Kidney epithelial cell (primary cell): Measurements from ENCODE around the gene CDK12. TPM values are rescaled to one million over a fixed set of nuclear protein-coding genes. Genes with fewer than 3 reads are reported as not detected.
"Not testable (repeated sequence)": the region's sequence is repeated elsewhere in the genome, so short reads cannot be mapped to it uniquely, and the experiment has no call there.

Experiments
- DNase-seq: peaks from one replicate; pipeline ENCODE4 v3.0.0-alpha.2; 2010; ENCODE audit warnings: low read depth
- H3K27me3 ChIP-seq: 2 replicates; pipeline ENCODE4 v1.6.0; 2011; ENCODE audit warnings: low read length; ENCODE audit not compliant: control insufficient read depth, insufficient read depth
- H3K36me3 ChIP-seq: 2 replicates; pipeline ENCODE4 v1.5.1; 2011; ENCODE audit warnings: low read length; ENCODE audit not compliant: control insufficient read depth, insufficient read depth
- H3K4me3 ChIP-seq: 2 replicates; pipeline ENCODE4 v1.5.1; 2011; ENCODE audit warnings: low read depth, mild to moderate bottlenecking, control low read depth, low read length
- total RNA-seq: library from RNA; depleted of rRNA; stranded (reverse); fragments of >200 nt; gene quantifications from 2 replicates; pipeline ENCODE4 v1.2.3, GENCODE V29; 2015
- TF ChIP-seq, protein P1 (sequence below): IDR thresholded peaks from 2 replicates; pipeline ENCODE4 v1.5.1; 2011; ENCODE audit warnings: mild to moderate bottlenecking, moderate library complexity, low read length, control low read depth, inconsistent platforms; ENCODE audit not compliant: insufficient read depth, poor library complexity, severe bottlenecking

Gene CDK12
- total RNA-seq, 1 donor from 2014 or later, result 34.2 TPM

DNA sequence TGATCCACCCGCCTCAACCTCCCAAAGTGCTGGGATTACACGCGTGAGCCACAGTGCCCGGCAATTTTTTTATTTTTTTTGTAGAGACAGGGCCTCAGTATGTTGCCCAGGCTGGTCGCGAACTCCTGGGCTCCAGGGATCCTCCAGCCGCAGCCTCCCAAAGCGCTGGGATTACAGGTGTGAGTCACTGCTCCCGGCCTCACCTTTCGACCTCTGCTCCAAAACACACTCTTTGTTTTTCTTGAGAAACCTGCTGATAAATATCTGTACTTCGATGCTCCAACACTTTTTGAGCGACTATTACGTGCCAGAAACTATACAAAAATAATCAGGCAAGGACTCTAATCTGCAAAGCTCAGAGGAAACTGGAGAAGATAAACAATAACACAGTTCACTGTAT, 11.2 kb upstream of the CDK12 start:
- Histone ChIP-seq H3K4me3 (peak overlapping the region; percentile 95), H3K36me3 (no peaks in the 10 kb centered on the region), H3K27me3 (no peaks in the 10 kb centered on the region)
- no peak for DNase-seq
- TF ChIP-seq, protein P1, sequence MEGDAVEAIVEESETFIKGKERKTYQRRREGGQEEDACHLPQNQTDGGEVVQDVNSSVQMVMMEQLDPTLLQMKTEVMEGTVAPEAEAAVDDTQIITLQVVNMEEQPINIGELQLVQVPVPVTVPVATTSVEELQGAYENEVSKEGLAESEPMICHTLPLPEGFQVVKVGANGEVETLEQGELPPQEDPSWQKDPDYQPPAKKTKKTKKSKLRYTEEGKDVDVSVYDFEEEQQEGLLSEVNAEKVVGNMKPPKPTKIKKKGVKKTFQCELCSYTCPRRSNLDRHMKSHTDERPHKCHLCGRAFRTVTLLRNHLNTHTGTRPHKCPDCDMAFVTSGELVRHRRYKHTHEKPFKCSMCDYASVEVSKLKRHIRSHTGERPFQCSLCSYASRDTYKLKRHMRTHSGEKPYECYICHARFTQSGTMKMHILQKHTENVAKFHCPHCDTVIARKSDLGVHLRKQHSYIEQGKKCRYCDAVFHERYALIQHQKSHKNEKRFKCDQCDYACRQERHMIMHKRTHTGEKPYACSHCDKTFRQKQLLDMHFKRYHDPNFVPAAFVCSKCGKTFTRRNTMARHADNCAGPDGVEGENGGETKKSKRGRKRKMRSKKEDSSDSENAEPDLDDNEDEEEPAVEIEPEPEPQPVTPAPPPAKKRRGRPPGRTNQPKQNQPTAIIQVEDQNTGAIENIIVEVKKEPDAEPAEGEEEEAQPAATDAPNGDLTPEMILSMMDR, result no peak

DNA sequence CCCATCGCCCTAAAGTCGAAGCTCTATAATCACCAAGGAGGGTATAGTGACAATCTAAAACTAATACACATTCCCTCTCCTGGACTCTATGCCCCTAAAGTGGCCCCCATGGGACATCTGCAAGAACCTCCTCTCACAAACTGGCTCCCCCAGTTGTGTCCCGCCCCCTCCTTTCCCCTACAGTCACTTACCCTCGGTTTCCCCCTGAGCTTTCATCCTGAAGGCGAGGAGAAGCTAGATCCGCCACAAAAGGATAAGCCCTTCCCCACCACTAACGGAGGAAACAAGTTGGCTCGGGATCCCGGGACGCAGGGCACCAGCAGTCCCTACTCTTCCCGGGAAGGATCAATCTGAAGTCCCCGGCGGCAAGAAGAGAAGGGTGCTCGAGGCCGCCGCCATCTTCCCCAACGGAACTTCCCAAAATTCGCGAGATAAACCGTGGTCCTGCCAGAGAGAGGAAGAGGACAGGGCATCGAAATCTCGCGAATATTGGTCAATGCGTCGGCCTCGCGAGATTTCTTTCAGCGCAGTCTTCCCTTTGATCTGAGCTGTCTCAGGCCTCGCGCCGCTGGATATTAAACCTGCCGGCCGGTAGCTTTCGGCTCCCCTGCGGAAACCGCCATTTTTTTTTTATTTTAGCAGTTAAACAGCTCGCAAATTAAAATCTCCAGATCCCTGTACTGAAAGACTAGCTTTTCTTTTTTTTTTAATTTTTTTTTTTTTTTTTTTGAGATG, 10.3 kb upstream of the CDK12 start, which contains the start of gene MED1:
MED1 (minus strand) TSS at position 417 of the 735 bp plus-strand sequence; CDS start at position 216, 201 bp downstream.
- TF ChIP-seq, protein P1, result no peak
- Histone ChIP-seq H3K27me3 (no peaks in the 10 kb centered on the region), H3K4me3 (peak within 1 kb of the TSS; percentile 95), H3K36me3 (no peaks in the 10 kb centered on the region)
- DNase-seq, result peak; percentile 92

DNA sequence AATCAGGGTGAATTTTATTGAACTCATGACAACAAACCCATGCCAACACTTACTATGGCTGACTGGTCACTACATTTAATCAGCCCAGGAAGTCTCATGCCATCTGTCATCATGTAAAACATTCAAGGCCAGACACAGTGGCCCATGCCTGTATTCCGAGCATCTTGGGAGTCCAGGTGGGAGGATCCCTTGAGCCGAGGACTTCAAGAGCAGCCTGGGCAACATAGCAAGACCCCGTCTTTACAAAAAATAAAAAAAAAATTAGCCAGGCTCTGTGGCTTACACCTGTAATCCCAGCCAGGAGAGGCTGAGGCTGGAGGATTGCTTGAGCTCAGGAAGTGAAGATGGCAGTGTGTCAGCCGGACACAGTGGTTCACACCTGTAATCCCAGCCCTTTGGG, 5.4 kb upstream of the CDK12 start:
- TF ChIP-seq, protein P1, result no peak
- DNase-seq, result no peak

DNA sequence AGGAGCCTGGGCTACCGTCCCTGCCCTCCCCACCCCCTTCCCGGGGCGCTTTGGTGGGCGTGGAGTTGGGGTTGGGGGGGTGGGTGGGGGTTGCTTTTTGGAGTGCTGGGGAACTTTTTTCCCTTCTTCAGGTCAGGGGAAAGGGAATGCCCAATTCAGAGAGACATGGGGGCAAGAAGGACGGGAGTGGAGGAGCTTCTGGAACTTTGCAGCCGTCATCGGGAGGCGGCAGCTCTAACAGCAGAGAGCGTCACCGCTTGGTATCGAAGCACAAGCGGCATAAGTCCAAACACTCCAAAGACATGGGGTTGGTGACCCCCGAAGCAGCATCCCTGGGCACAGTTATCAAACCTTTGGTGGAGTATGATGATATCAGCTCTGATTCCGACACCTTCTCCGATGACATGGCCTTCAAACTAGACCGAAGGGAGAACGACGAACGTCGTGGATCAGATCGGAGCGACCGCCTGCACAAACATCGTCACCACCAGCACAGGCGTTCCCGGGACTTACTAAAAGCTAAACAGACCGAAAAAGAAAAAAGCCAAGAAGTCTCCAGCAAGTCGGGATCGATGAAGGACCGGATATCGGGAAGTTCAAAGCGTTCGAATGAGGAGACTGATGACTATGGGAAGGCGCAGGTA, 762 bp downstream of the CDK12 start:
- Histone ChIP-seq H3K36me3 (no peaks in the 10 kb centered on the region), H3K4me3 (peak overlapping the region; percentile 88), H3K27me3 (no peaks in the 10 kb centered on the region)
- DNase-seq, result no peak
- TF ChIP-seq, protein P1, result no peak

More for the DNA sequence above, 5.4 kb upstream of the CDK12 start:
- Histone ChIP-seq H3K36me3 (no peaks in the 10 kb centered on the region), H3K4me3 (no peak overlapping the region), H3K27me3 (no peaks in the 10 kb centered on the region)

DNA sequence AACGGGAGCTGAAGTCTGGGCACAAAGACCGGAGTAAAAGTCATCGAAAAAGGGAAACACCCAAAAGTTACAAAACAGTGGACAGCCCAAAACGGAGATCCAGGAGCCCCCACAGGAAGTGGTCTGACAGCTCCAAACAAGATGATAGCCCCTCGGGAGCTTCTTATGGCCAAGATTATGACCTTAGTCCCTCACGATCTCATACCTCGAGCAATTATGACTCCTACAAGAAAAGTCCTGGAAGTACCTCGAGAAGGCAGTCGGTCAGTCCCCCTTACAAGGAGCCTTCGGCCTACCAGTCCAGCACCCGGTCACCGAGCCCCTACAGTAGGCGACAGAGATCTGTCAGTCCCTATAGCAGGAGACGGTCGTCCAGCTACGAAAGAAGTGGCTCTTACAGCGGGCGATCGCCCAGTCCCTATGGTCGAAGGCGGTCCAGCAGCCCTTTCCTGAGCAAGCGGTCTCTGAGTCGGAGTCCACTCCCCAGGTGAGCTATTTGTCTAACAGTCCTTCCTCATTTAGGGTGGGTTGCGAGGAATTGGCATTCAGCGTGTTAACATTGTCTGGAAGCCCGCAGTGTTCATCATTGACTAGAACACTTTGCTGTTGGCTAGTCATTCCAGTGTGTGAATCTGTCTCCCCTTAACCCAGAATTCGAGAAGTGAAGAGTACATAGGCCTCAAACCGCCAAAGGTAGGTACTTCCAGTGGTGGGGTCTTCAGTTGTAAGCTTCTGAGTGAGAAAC, 1.5 kb downstream of the CDK12 start:
- no peak for DNase-seq
- TF ChIP-seq, protein P1, result no peak
- no peaks in the 10 kb centered on the region for H3K27me3 ChIP-seq
- H3K36me3 ChIP-seq, result no peaks in the 10 kb centered on the region
- H3K4me3 ChIP-seq, result peak overlapping the region; percentile 88

DNA sequence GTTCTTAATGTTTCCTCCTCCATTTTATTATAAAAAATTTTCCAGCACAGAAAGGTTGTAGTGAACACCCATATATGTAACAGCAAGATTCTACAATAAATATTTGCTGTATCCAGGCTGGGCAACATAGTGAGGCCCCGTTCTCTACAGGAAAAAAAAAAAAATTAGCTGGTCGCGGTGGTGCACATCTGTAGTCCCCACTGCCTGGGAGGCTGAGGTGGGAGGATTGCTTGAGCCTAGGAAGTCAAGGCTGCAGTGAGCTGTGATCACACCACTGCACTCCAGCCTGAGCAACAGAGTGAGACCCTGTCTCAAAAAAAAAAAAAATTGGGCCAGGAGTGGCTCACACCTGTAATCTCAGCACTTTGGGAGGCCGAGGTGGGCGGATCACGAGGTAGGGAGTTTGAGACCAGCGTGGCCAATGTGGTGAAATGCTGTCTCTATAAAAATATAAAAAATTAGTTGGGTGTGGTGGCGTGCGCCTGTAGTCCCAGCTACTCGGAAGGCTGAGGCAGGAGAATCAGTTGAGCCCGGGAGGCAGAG, 3.4 kb downstream of the CDK12 start:
- H3K4me3 ChIP-seq, result peak overlapping the region; percentile 88
- H3K36me3 ChIP-seq, DNase-seq, H3K27me3 ChIP-seq: not testable (repeated sequence)

DNA sequence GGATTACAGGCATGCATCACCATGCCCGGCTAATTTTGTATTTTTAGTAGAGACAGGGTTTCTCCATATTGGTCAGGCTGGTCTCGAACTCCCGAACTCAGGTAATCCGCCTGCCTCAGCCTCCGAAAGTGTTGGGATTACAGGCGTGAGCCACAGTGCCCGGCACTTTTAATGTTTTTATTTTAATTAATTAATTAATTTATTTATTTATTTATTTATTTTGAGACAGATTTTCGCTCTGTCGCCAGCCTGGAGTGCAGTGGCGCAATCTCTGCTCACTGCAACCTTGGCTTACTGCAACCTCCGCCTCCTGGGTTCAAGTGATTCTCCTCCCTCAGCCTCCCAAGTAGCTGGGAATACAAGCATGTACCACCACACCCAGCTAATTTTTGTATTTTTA, 7.3 kb downstream of the CDK12 start:
- not testable (repeated sequence) for H3K36me3 ChIP-seq, H3K27me3 ChIP-seq, DNase-seq, H3K4me3 ChIP-seq
